OCI-LY1 (cell line): ENCODE measurements around the gene IL2.

Experiments used
- EZH2 ChIP-seq: fragments of 200-600 bp; sonication (generic), shearing (Covaris generic); IDR thresholded peaks from 2 replicates; pipeline ENCODE4 v1.8.0; 2017; ENCODE audit warnings: borderline replicate concordance, mixed run types, mild to moderate bottlenecking, antibody characterized with exemption, low read length, moderate library complexity, mixed read lengths
- TF ChIP-seq, protein P1 (sequence below): fragments of 200-600 bp; sonication (generic), shearing (Covaris generic); IDR thresholded peaks from 2 replicates; pipeline ENCODE4 v1.5.1; 2017; ENCODE audit warnings: mild to moderate bottlenecking, antibody characterized with exemption, low read length, moderate library complexity, mixed read lengths

DNA sequence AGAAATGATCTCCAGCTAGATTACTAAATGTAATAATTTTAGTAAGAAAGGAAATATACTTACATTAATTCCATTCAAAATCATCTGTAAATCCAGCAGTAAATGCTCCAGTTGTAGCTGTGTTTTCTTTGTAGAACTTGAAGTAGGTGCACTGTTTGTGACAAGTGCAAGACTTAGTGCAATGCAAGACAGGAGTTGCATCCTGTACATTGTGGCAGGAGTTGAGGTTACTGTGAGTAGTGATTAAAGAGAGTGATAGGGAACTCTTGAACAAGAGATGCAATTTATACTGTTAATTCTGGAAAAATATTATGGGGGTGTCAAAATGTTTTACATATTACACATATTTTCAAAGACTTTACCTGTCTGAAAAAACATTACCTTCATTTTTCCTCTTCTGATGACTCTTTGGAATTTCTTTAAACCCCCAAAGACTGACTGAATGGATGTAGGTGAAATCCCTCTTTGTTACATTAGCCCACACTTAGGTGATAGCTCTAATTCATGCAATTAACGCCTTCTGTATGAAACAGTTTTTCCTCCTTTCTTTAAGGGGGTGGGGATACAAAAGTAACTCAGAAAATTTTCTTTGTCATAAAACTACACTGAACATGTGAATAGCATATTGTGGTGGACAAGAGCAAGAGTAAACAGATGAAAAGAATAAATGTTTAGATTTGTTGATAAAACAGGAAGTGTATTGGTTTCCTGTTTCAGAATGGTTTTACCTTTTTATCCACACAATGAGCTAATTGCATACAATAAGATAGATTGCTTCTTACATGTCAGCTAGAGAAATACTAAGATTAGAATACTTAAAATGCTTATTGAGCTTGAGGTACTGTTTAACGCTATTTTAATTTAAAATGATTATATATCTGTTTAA, at the start of gene IL2:
- TF ChIP-seq, protein P1, sequence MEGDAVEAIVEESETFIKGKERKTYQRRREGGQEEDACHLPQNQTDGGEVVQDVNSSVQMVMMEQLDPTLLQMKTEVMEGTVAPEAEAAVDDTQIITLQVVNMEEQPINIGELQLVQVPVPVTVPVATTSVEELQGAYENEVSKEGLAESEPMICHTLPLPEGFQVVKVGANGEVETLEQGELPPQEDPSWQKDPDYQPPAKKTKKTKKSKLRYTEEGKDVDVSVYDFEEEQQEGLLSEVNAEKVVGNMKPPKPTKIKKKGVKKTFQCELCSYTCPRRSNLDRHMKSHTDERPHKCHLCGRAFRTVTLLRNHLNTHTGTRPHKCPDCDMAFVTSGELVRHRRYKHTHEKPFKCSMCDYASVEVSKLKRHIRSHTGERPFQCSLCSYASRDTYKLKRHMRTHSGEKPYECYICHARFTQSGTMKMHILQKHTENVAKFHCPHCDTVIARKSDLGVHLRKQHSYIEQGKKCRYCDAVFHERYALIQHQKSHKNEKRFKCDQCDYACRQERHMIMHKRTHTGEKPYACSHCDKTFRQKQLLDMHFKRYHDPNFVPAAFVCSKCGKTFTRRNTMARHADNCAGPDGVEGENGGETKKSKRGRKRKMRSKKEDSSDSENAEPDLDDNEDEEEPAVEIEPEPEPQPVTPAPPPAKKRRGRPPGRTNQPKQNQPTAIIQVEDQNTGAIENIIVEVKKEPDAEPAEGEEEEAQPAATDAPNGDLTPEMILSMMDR = no peak
- no peak for TF ChIP-seq EZH2
